Immature natural killer cell (primary cell): Measurements from ENCODE around the gene JADE2. TPM values are rescaled to one million over a fixed set of nuclear protein-coding genes. Genes with fewer than 3 reads are reported as not detected.
A peak's percentile ranks its signal among the peaks of the same experiment; 100 is the strongest.

ENCODE experiments used
- DNase-seq, 3 donors: peaks; one replicate each; pipeline ENCODE4 v3.0.0; 2022; ENCODE audit warnings: mixed read lengths in 1 of 3
- H3K27ac Mint-ChIP-seq, 6 donors: one replicate each; pipeline ENCODE4 v1.8.0; 2020; ENCODE audit warnings: mixed read lengths in 6 of 6, mild to moderate bottlenecking in 5 of 6, inconsistent platforms in 4 of 6, moderate library complexity in 3 of 6
- H3K27me3 Mint-ChIP-seq, 3 donors: one replicate each; pipeline ENCODE4 v1.8.0; 2020 to 2021; ENCODE audit warnings: low read depth in 3 of 3, mild to moderate bottlenecking in 3 of 3, mixed read lengths in 3 of 3, moderate library complexity in 3 of 3, inconsistent platforms in 1 of 3
- H3K36me3 Mint-ChIP-seq, 3 donors: one replicate each; pipeline ENCODE4 v1.8.0; 2020; ENCODE audit warnings: mixed read lengths in 3 of 3, inconsistent platforms in 2 of 3, mild to moderate bottlenecking in 2 of 3
- H3K4me1 Mint-ChIP-seq, 2 donors: one replicate each; pipeline ENCODE4 v1.8.0; 2020; ENCODE audit warnings: inconsistent platforms in 2 of 2, mild to moderate bottlenecking in 2 of 2, mixed read lengths in 2 of 2, moderate library complexity in 1 of 2
- H3K4me3 Mint-ChIP-seq, 5 donors: one replicate each; pipeline ENCODE4 v1.8.0; 2020; ENCODE audit warnings: mild to moderate bottlenecking in 5 of 5, mixed read lengths in 5 of 5, inconsistent platforms in 3 of 5, moderate library complexity in 3 of 5
- H3K9me3 Mint-ChIP-seq, 6 donors: one replicate each; pipeline ENCODE4 v1.8.0; 2020; ENCODE audit warnings: mild to moderate bottlenecking in 6 of 6, mixed read lengths in 6 of 6, inconsistent platforms in 4 of 6, moderate library complexity in 3 of 6
- polyA plus RNA-seq, 3 donors: library from polyadenylated mRNA; unstranded; fragments of 300-500 nt; fragmentation: Illumina TruSeq; gene quantifications; one replicate each; pipeline ENCODE4 v1.2.3, GENCODE V29; 2021

JADE2 gene
- polyA plus RNA-seq, 3 donors from 2014 or later, result 10.1 to 48.9 (median 23.0) TPM

DNA sequence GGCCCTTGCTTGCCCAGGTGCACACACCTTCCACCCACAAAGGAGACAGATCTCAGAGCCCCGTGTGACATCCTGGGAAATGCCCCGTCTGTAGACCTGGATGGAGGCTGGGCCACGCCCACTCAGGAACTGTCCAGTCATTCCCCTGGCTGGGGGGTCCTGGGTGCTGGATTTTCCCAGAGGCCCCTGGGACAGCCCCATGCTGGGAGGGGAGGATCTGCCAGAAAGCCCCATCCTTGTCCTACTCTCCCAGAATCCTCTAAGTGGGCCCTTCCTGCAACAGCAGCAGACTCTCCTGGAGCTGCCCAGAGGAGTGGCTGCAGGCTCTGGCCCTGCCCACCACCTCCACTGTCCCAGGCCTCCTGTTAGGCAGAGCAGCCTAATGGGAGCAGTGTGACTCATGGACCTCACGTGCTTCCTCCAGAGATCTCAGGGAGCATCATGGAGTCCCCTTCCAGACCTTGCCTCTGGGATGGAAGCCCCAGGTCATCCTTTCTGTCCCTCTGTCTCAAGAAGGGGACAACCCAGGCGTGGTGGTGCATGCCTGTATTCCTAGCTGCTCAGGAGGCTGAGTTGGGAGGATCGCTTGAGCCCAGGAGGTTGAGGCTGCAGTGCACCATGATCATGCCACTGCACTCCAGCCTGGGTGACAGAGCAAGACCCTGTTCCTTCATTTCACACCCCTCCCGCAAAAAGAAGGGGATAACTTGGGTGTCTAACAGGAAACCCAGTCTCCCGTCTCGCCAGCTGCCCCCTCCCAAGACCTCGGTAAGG, 51.7 kb downstream of the JADE2 start:
- H3K27me3 Mint-ChIP-seq, result peaks cover 0 to 6% (median 0%) of the 10 kb centered on the region in 3 donors
- no peaks in the 10 kb centered on the region for H3K9me3 Mint-ChIP-seq
- H3K36me3 Mint-ChIP-seq, result peaks cover 4 to 23% (median 13%) of the 10 kb centered on the region in 3 donors
- DNase-seq, result no peak
- peaks cover 9 to 22% of the 10 kb centered on the region in 2 donors for H3K4me1 Mint-ChIP-seq
- no peak overlapping the region for H3K4me3 Mint-ChIP-seq
- H3K27ac Mint-ChIP-seq, result peak overlapping the region; percentile 17 to 79 (median 53)

- H3K4me3 Mint-ChIP-seq, result no peak overlapping the region
- peaks cover 9 to 22% of the 10 kb centered on the region in 2 donors for H3K4me1 Mint-ChIP-seq
- peaks cover 0 to 4% (median 0%) of the 10 kb centered on the region in 3 donors for H3K27me3 Mint-ChIP-seq
- peak; percentile 56 to 64 (median 63) for DNase-seq
- no peaks in the 10 kb centered on the region for H3K9me3 Mint-ChIP-seq
- H3K27ac Mint-ChIP-seq, result peak overlapping the region; percentile 17 to 68 (median 53)
- H3K36me3 Mint-ChIP-seq, result peaks cover 4 to 23% (median 13%) of the 10 kb centered on the region in 3 donors
Observed at GRCh38 chr5:134577796-134578577, 52.5 kb downstream of the JADE2 start.

- H3K9me3 Mint-ChIP-seq, result no peaks in the 10 kb centered on the region
- no peak overlapping the region for H3K4me3 Mint-ChIP-seq
- H3K27ac Mint-ChIP-seq, result peak overlapping the region in 1 of 6 donors; percentile 39
- H3K36me3 Mint-ChIP-seq, result peaks cover 4 to 23% (median 13%) of the 10 kb centered on the region in 3 donors
- peaks cover 0 to 4% (median 0%) of the 10 kb centered on the region in 3 donors for H3K27me3 Mint-ChIP-seq
- no peak for DNase-seq
- H3K4me1 Mint-ChIP-seq, result peaks cover 9 to 22% of the 10 kb centered on the region in 2 donors
Observed at GRCh38 chr5:134578578-134579283, 53.3 kb downstream of the JADE2 start.

- Mint-ChIP-seq H3K4me3 (no peak overlapping the region), H3K27ac (no peak overlapping the region), H3K9me3 (no peaks in the 10 kb centered on the region), H3K4me1 (peaks cover 9 to 22% of the 10 kb centered on the region in 2 donors), H3K36me3 (peaks cover 4 to 19% (median 9%) of the 10 kb centered on the region in 3 donors), H3K27me3 (peaks cover 0 to 6% (median 0%) of the 10 kb centered on the region in 3 donors)
- DNase-seq, result no peak
Observed at GRCh38 chr5:134579284-134579771, 53.9 kb downstream of the JADE2 start.

DNA sequence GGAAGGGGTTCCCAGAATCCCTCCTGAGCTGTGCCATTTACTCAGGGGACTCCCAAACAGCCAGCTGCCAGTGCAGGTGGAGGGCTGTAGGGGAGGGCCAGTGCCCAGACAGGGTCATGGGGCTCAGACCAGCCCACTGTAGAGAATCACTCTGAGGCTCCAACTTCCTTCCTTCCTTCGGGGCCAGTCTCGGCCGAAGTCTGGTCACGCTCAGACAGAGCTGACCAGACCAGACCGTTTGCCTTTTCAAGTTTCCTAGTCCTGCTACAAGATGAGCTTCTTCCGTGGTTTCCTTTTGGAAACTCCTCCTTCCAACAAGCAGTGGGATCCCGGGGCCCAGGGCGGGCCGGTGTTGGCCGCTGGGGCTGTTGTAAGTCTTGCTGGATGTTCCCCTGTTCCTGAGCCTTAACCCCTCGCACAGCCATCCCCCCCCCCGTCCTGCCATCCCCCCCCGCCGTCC, 54.6 kb downstream of the JADE2 start:
- peaks cover 9 to 15% of the 10 kb centered on the region in 2 donors for H3K4me1 Mint-ChIP-seq
- peaks cover 4 to 14% (median 9%) of the 10 kb centered on the region in 3 donors for H3K36me3 Mint-ChIP-seq
- peaks cover 0 to 6% (median 0%) of the 10 kb centered on the region in 3 donors for H3K27me3 Mint-ChIP-seq
- no peaks in the 10 kb centered on the region for H3K9me3 Mint-ChIP-seq
- no peak overlapping the region for H3K27ac Mint-ChIP-seq
- no peak overlapping the region for H3K4me3 Mint-ChIP-seq
- no peak for DNase-seq

GRCh38 chr5:134581241-134581981, 55.9 kb downstream of the JADE2 start:
- no peaks in the 10 kb centered on the region for H3K9me3 Mint-ChIP-seq
- no peak for DNase-seq
- H3K27me3 Mint-ChIP-seq, result peaks cover 0 to 6% (median 0%) of the 10 kb centered on the region in 3 donors
- H3K4me1 Mint-ChIP-seq, result peaks cover 7 to 11% of the 10 kb centered on the region in 2 donors
- H3K27ac Mint-ChIP-seq, result peak overlapping the region in 2 of 6 donors; percentile 80 to 88
- no peak overlapping the region for H3K4me3 Mint-ChIP-seq
- peaks cover 0 to 10% (median 9%) of the 10 kb centered on the region in 3 donors for H3K36me3 Mint-ChIP-seq

- H3K27ac Mint-ChIP-seq, result no peak overlapping the region
- peaks cover 0 to 10% (median 9%) of the 10 kb centered on the region in 3 donors for H3K36me3 Mint-ChIP-seq
Observed at GRCh38 chr5:134582281-134582680, 56.8 kb downstream of the JADE2 start.

DNA sequence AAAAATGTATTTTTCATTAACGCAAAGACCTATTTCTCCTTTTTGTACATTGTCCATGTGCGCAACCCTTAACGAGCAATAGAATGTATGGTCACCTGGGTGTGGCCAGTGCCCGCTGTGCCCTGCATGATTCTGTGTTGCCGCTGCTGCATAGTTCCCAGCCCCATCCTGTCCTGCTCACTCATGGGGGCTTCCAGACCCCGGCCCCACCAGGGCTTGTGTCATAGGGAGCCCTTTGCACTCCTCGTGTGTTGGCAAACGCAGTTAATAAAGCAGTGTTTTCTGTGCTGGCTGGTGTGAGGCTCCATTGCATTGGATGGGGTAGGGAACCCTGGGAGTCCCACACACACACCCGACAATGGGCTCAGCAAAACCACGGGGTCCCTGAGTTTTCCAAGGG, 57.5 kb downstream of the JADE2 start:
- Mint-ChIP-seq H3K4me3 (no peak overlapping the region), H3K9me3 (no peaks in the 10 kb centered on the region), H3K36me3 (peaks cover 0 to 7% (median 6%) of the 10 kb centered on the region in 3 donors), H3K27ac (peak overlapping the region in 2 of 6 donors; percentile 48 to 74), H3K27me3 (peaks cover 0 to 6% (median 4%) of the 10 kb centered on the region in 3 donors), H3K4me1 (peaks cover 11 to 12% of the 10 kb centered on the region in 2 donors)
- DNase-seq, result no peak

More at GRCh38 chr5:134582281-134582680, 56.8 kb downstream of the JADE2 start:
- DNase-seq, result no peak
- peaks cover 14 to 15% of the 10 kb centered on the region in 2 donors for H3K4me1 Mint-ChIP-seq
- no peak overlapping the region for H3K4me3 Mint-ChIP-seq
- H3K27me3 Mint-ChIP-seq, result peaks cover 0 to 6% (median 4%) of the 10 kb centered on the region in 3 donors
- H3K9me3 Mint-ChIP-seq, result no peaks in the 10 kb centered on the region

DNA sequence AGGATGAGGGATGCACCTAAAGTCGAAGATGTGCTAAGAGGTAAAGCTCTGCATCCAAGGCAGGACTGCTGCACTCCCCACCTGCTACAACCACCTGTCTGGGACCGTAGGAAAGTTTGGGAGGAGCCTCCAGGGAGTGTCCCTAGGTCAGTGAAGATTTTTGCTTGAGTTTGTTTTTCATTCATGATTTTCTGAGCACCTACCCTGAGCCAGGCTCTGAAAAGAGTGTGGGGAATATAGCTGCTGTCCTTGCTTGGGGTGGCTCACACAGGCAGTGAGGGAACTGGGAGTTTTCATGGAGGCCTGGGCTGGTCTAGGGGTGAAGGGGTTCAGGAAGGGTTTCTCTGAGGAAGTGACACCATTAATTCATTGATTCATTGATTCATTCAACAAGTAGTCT, 58.3 kb downstream of the JADE2 start:
- H3K27ac Mint-ChIP-seq, result peak overlapping the region in 4 of 6 donors; percentile 28 to 75 (median 50)
- DNase-seq, result no peak
- peaks cover 0 to 6% (median 4%) of the 10 kb centered on the region in 3 donors for H3K27me3 Mint-ChIP-seq
- no peaks in the 10 kb centered on the region for H3K9me3 Mint-ChIP-seq
- peaks cover 9 to 11% of the 10 kb centered on the region in 2 donors for H3K4me1 Mint-ChIP-seq
- H3K36me3 Mint-ChIP-seq, result peaks cover 0 to 6% (median 5%) of the 10 kb centered on the region in 3 donors
- H3K4me3 Mint-ChIP-seq, result no peak overlapping the region

DNA sequence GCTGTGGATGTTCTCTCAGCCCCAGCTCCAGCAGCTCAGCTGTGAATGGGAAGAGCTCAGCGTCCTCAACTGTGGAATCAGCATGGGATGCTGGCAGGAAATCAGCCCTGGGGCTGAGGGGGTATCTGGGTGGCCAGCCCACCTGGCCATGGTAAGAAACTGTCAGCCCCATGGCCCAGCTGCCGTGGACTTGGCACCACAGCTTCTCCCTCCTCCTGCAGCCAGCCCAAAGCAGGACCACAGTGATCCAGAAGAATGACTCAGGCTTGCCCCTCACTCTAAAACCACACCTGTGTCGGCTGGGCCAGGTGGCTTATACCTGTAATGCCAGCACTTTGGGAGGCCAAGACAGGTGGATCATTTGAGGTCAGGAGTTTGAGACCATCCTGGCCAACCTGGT, 59.2 kb downstream of the JADE2 start:
- H3K4me1 Mint-ChIP-seq, result peaks cover 9 to 10% of the 10 kb centered on the region in 2 donors
- no peaks in the 10 kb centered on the region for H3K9me3 Mint-ChIP-seq
- no peak for DNase-seq
- H3K36me3 Mint-ChIP-seq, result peaks cover 0 to 6% (median 5%) of the 10 kb centered on the region in 3 donors
- H3K27ac Mint-ChIP-seq, result no peak overlapping the region
- H3K27me3 Mint-ChIP-seq, result peaks cover 0 to 5% (median 4%) of the 10 kb centered on the region in 3 donors
- no peak overlapping the region for H3K4me3 Mint-ChIP-seq

DNA sequence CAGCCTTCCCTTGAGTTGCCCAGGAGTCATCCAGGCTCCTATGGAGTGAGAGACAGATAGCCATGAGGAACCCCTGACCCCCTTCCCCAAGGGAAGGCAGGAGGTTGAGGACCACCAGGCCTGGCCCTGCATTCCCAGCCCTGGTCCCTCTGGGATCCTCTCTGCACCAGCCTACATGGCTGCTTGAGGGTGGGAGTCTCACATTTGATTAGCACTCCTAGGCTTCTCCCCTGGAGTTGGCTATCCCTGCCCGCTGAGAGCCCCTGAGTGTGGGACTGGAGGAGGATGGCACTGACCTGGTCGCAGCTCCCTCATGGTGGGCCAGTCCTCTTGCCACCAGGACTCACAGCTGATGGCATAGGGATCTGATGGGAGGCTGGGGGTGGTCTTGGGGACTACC, 60.5 kb downstream of the JADE2 start:
- Mint-ChIP-seq H3K27ac (peak overlapping the region in 1 of 6 donors; percentile 64), H3K9me3 (no peaks in the 10 kb centered on the region), H3K27me3 (peaks cover 0 to 4% (median 3%) of the 10 kb centered on the region in 3 donors), H3K4me1 (peaks cover 9 to 10% of the 10 kb centered on the region in 2 donors), H3K4me3 (no peak overlapping the region), H3K36me3 (peaks cover 0 to 1% (median under 1%) of the 10 kb centered on the region in 3 donors)
- no peak for DNase-seq

DNA sequence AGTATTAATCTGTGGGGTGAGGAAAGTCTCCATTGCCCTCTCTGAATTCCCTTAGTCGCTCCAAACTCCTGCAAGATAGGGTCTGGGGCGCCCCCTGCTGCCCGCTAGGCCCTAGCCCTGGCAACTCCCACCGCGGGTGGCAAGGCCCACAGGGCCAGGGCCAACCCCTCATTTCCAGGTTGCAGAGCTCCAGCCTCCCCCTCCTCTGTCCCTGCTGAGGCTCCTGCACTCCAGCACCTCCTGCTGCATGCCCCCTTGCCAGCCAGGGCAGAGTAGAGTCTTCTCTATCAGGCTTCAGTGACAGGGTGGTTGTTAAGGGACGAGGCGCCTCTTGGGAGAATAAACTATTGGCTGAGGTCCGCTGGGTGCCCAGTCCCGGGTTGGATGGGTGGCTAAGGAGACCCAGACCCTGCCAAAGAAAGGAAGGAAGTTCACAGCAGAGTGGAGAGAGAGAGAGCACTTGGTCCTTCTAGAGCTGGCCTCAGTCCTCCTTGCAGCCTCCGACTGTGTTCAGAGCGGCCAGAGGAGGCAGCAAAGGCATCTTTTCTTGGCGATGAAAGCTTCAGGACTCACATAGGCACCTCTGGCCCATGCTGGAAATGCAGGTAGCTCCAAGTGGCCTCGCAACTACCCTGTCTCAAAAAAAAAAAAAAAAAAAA, 61.5 kb downstream of the JADE2 start:
- peaks cover 8 to 9% of the 10 kb centered on the region in 2 donors for H3K4me1 Mint-ChIP-seq
- H3K27me3 Mint-ChIP-seq, result peaks cover 0 to 4% (median 2%) of the 10 kb centered on the region in 3 donors

More for the DNA sequence above, 61.5 kb downstream of the JADE2 start:
- H3K27ac Mint-ChIP-seq, result peak overlapping the region in 1 of 6 donors; percentile 6
- no peaks in the 10 kb centered on the region for H3K9me3 Mint-ChIP-seq
- no peaks in the 10 kb centered on the region for H3K36me3 Mint-ChIP-seq
- peak overlapping the region in 3 of 5 donors; percentile 7 to 27 (median 8) for H3K4me3 Mint-ChIP-seq
- peak; percentile 68 to 74 (median 70) for DNase-seq
